Measurements from ENCODE around the gene STON2.

GRCh38 chr14:81277096-81277495 lies 123.0 kb downstream of the STON2 start:
- TF ChIP-seq, protein P1, sequence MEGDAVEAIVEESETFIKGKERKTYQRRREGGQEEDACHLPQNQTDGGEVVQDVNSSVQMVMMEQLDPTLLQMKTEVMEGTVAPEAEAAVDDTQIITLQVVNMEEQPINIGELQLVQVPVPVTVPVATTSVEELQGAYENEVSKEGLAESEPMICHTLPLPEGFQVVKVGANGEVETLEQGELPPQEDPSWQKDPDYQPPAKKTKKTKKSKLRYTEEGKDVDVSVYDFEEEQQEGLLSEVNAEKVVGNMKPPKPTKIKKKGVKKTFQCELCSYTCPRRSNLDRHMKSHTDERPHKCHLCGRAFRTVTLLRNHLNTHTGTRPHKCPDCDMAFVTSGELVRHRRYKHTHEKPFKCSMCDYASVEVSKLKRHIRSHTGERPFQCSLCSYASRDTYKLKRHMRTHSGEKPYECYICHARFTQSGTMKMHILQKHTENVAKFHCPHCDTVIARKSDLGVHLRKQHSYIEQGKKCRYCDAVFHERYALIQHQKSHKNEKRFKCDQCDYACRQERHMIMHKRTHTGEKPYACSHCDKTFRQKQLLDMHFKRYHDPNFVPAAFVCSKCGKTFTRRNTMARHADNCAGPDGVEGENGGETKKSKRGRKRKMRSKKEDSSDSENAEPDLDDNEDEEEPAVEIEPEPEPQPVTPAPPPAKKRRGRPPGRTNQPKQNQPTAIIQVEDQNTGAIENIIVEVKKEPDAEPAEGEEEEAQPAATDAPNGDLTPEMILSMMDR (IDR thresholded peaks at IDR 0.05) = no peak
- TF ChIP-seq SIN3A (IDR thresholded peaks at IDR 0.05; ENCODE audit: borderline replicate concordance, insufficient read depth, low read depth, low read length) = no peak
- TF ChIP-seq, protein P2, sequence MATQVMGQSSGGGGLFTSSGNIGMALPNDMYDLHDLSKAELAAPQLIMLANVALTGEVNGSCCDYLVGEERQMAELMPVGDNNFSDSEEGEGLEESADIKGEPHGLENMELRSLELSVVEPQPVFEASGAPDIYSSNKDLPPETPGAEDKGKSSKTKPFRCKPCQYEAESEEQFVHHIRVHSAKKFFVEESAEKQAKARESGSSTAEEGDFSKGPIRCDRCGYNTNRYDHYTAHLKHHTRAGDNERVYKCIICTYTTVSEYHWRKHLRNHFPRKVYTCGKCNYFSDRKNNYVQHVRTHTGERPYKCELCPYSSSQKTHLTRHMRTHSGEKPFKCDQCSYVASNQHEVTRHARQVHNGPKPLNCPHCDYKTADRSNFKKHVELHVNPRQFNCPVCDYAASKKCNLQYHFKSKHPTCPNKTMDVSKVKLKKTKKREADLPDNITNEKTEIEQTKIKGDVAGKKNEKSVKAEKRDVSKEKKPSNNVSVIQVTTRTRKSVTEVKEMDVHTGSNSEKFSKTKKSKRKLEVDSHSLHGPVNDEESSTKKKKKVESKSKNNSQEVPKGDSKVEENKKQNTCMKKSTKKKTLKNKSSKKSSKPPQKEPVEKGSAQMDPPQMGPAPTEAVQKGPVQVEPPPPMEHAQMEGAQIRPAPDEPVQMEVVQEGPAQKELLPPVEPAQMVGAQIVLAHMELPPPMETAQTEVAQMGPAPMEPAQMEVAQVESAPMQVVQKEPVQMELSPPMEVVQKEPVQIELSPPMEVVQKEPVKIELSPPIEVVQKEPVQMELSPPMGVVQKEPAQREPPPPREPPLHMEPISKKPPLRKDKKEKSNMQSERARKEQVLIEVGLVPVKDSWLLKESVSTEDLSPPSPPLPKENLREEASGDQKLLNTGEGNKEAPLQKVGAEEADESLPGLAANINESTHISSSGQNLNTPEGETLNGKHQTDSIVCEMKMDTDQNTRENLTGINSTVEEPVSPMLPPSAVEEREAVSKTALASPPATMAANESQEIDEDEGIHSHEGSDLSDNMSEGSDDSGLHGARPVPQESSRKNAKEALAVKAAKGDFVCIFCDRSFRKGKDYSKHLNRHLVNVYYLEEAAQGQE (IDR thresholded peaks at IDR 0.05; ENCODE audit: insufficient read depth in 1 of 2, low read depth in 2 of 2, low read length in 1 of 2) = no peak
- TF ChIP-seq TCF7L2 (IDR thresholded peaks at IDR 0.05; ENCODE audit: low read depth, low read length) = no peak
- no peak for TF ChIP-seq POLR2AphosphoS5 (IDR thresholded peaks at IDR 0.05; ENCODE audit: low read depth, low read length)
